ENCODE data around the gene MAGI2.

- TF ChIP-seq POLR2A (IDR thresholded peaks at IDR 0.05; ENCODE audit: low read depth, low read length), result no peak
- no peak for TF ChIP-seq POLR2AphosphoS5 (IDR thresholded peaks at IDR 0.05; ENCODE audit: low read depth, low read length)
Observed at GRCh38 chr7:79227044-79227443, 226.4 kb downstream of the MAGI2 start.

Data from GM12891 (cell line).